CD4-positive, alpha-beta T cell treated with Interferon alpha-2 for 1 hour (primary cell): ENCODE measurements around the gene OGFOD2.

Experiments used
- DNase-seq, 2 donors: peaks; one replicate each; pipeline ENCODE4 v3.0.0-alpha.2; 2020 to 2022

The OGFOD2 gene

GRCh38 chr12:122989225-122989839 is 14.3 kb downstream of the OGFOD2 start:
- DNase-seq: no peak

- DNase-seq: no peak
Observed at GRCh38 chr12:122989874-122990419, 14.9 kb downstream of the OGFOD2 start.

GRCh38 chr12:122990561-122990960 is 15.5 kb downstream of the OGFOD2 start:
- DNase-seq: no peak

GRCh38 chr12:122990961-122991622 is 16.0 kb downstream of the OGFOD2 start:
- no peak for DNase-seq

GRCh38 chr12:122991623-122992275 is 16.7 kb downstream of the OGFOD2 start:
- no peak for DNase-seq

GRCh38 chr12:122992386-122992785 is 17.3 kb downstream of the OGFOD2 start:
- no peak for DNase-seq

GRCh38 chr12:122994140-122994675 is 19.2 kb downstream of the OGFOD2 start:
- no peak for DNase-seq

- no peak for DNase-seq
Observed at GRCh38 chr12:122994781-122995502, 19.9 kb downstream of the OGFOD2 start.

- no peak for DNase-seq
Observed at GRCh38 chr12:122995503-122996187, 20.6 kb downstream of the OGFOD2 start.

- DNase-seq: no peak
Observed at GRCh38 chr12:122996188-122996601, 21.2 kb downstream of the OGFOD2 start.

GRCh38 chr12:122996621-122997342 is 21.7 kb downstream of the OGFOD2 start:
- DNase-seq: no peak

- DNase-seq: no peak
Observed at GRCh38 chr12:122997343-122998250, 22.6 kb downstream of the OGFOD2 start.

- DNase-seq: no peak
Observed at GRCh38 chr12:122998316-122998715, 23.3 kb downstream of the OGFOD2 start.

GRCh38 chr12:122999196-122999946 is 24.3 kb downstream of the OGFOD2 start:
- DNase-seq: no peak

GRCh38 chr12:122999986-123000420 is 25.0 kb downstream of the OGFOD2 start:
- DNase-seq: no peak

- DNase-seq: no peak
Observed at GRCh38 chr12:123000578-123000977, 25.5 kb downstream of the OGFOD2 start.

GRCh38 chr12:123001464-123001863 is 26.4 kb downstream of the OGFOD2 start:
- DNase-seq: no peak

- DNase-seq: no peak
Observed at GRCh38 chr12:123003257-123003656, 28.2 kb downstream of the OGFOD2 start.

- DNase-seq: no peak
Observed at GRCh38 chr12:123004287-123004686, 29.2 kb downstream of the OGFOD2 start.
